GM12874 (cell line): ENCODE results near the gene COL23A1.

Experiments
- TF ChIP-seq, protein P1 (sequence below): IDR thresholded peaks from 2 replicates; pipeline ENCODE4 v1.5.1; 2011; ENCODE audit warnings: low read depth, mild to moderate bottlenecking, control low read depth, low read length, moderate library complexity; ENCODE audit not compliant: insufficient read depth

The COL23A1 gene

DNA sequence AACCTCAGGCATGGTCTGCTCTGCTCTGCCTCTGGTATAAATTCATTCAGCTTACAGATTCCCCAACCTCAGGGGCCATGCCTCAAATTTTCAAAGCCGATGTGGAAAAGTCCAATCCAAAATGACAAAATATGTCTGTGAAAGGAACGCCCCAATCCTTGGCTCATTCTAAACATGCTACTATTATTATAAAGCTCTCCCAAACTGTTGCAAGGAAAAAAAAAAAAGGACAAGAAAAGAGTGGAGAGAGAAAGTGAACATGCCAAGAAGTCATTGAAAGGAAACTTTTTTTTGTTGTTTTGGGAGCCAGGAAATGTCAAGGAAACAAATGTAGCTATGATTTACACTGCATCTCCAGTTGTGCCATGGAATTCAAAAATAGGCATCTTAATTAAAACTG is 3.8 kb downstream of the COL23A1 start:
- TF ChIP-seq, protein P1, sequence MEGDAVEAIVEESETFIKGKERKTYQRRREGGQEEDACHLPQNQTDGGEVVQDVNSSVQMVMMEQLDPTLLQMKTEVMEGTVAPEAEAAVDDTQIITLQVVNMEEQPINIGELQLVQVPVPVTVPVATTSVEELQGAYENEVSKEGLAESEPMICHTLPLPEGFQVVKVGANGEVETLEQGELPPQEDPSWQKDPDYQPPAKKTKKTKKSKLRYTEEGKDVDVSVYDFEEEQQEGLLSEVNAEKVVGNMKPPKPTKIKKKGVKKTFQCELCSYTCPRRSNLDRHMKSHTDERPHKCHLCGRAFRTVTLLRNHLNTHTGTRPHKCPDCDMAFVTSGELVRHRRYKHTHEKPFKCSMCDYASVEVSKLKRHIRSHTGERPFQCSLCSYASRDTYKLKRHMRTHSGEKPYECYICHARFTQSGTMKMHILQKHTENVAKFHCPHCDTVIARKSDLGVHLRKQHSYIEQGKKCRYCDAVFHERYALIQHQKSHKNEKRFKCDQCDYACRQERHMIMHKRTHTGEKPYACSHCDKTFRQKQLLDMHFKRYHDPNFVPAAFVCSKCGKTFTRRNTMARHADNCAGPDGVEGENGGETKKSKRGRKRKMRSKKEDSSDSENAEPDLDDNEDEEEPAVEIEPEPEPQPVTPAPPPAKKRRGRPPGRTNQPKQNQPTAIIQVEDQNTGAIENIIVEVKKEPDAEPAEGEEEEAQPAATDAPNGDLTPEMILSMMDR = no peak

DNA sequence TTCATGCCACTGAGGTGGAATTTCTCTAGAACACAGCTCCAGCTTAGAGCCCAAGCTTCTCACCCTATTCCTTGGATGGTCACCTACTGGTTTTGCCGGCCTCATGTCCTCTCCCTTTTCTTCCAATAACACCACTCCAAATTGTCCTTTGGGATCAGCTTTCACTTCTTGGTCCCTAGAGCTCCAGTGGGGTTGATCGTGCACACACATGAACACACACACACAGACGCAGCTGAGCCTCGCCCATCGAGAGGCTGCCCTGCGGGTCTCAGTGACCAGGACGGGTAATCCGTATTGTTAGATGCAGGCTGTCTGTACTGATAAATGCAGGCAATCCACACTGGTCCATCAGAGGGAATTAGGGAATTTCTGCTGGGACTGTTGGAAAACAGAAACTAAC is 6.9 kb downstream of the COL23A1 start:
- TF ChIP-seq, protein P1 = no peak

DNA sequence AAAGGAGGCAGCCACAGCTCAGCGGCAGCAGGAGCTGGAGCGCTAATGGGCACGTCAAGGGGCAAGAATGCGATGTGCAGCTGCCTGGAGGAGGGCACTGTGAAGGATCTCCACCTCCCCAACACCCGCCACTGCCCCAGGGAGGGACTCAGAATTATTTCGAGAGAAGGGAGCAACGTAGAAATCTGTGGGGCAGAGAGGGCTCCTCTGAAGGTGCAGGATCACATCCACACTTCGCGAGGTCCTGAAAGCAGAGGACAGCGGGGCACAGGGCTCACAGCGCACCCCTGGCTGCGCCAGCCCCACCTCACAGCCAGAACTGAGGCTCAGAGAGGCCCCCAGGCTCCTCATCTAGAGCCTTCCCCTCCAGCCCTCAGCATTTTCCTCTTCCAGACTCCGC is 7.9 kb downstream of the COL23A1 start:
- TF ChIP-seq, protein P1 = no peak

DNA sequence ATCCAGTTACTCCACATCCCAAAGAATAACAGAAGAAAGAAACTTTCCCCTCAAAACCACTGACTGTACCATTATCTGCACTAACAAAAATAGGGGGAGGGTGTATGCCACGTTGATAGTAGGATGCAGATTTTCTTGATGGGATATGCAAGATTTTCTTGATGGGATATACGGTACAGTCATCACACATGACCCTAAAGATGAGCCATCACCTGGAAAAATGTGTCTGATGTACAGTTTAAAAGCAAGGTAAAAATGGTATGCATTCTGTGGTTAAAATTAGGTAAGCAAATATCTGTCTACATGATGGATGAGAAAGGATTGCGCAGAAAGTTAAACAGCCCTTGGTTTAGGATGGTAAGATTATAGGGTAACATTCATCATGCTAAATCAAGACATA is 8.6 kb downstream of the COL23A1 start:
- TF ChIP-seq, protein P1 = no peak

DNA sequence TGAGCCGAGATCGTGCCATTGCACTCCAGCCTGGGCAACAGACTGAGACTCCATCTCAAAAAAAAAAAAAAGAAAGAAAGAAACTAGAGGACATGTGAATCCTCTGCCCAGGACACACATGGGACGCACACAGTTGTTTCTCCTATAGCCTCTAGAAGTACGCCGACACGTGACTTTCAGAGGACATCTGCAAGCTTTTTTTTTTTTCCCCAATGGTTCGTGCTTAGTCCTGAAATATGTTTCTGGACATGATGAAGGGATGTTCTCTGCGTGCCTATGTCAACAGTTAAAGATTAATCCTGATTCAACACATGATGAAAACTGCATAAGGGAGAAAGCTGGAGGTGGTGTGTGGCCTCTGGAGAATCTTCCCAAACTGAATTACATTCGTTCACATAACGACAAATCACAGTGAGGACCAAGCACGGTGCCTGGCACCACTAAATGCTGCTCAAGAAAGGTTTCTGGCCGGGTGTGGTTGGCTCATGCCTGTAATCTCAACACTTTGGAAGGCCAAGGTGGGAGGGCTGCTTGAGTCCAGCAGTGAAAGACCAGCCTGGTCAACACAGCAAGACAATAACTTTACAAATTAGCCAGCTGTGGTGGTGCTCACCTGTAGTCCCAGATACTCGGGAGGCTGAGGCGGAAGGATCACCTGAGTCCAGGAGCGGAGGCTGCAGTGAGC is 9.8 kb downstream of the COL23A1 start:
- TF ChIP-seq, protein P1 = no peak

DNA sequence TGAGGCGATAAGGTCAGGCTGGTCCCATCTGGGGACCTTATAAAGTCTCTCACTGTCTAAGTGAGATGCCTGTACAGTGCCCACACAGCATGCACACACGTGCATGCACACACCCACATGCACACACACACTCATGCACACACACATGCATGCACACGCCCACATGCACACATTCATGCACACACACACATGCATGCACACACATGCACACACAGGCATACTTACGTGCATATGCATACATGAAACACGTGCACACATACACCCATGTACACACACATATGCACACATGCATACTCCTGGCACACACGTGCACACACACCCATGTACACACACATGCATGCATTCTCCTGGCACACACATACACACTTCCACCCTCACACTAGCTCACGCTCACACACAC is 12.2 kb downstream of the COL23A1 start:
- TF ChIP-seq, protein P1 = no peak

DNA sequence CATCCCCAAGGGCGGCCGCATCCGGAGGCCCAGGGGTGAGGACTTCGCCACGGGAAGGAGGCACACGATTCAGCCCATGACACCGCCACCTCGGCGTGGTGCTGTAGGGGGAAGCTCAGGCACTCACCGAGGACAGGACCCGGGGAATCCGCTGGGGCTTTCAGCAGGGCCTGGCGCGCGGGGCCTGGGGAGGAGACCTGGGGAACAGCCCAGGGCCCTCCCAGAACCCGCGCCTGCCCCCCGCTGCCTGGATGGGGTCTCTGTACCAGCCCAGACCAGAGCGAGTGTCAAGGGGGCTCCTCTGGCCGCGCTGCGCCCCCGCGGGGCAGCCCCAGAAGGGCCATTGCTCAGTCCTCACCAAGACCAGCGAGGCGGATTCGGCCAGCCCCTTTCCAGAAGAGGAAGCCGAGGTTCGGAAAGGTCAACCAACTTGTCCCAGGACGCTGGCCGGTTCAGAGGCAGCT is 12.8 kb downstream of the COL23A1 start:
- TF ChIP-seq, protein P1 = no peak
